ENCODE data around the gene NTMT1.
"Not testable (repeated sequence)": the region's sequence is repeated elsewhere in the genome, so short reads cannot be mapped to it uniquely, and the experiment has no call there.

NTMT1 gene, protein sequence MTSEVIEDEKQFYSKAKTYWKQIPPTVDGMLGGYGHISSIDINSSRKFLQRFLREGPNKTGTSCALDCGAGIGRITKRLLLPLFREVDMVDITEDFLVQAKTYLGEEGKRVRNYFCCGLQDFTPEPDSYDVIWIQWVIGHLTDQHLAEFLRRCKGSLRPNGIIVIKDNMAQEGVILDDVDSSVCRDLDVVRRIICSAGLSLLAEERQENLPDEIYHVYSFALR

DNA sequence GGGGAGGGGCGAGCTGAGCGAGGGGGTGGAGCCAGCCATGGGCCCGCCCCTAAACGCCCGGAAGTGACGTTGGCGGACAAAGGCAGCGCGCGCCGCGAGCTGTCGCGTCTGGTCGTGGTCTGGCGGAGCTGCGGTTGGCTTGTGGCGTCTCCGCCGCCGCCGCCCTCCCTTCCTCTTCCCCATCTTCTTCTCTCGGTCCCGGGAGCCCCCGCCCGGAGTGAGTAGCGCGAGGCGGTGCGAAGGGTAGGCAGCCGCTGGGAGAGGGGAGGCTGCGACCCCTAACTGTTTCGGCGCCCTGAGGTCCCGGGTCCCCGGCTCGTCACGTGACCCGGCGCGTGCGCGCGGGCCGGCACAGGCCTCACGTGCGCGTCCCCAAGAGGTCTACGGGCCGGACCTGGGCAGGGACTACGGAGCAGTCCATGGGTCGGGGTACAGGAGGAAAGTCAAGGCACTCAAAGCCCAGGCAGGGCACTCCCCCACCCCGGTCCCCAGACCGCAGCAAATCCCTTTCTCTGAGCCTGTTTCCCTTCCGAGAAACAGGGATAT is at the start of gene NTMT1:
Gene NTMT1 (plus strand): TSS at position 85 of the 546 bp plus-strand sequence. CDS start 6,541 bp downstream, outside the sequence.
- DNase-seq, result peak; percentile 69

GRCh38 chr9:129576546-129577543 is 49.1 kb upstream of the NTMT1 start:
- DNase-seq, result no peak

DNA sequence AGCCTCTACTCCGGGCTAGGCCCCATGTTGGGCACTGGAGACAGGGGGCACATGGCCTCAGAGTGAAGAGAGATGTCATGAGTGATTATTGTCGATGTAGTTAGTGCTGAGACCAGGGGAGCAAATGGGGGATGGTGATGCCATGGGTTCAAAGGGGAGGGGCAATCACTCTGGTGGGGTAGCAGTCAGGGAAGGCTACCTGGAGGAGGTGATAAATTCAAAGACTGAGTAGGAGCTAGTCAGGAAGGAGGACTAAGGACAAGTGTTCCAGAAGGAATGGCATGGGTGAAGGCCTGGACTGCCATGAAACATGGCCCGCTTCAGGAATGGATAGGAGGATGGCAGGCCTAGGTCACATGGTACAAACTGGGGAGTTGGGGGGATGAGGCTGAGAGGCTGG is 46.7 kb upstream of the NTMT1 start:
- no peak for DNase-seq

DNA sequence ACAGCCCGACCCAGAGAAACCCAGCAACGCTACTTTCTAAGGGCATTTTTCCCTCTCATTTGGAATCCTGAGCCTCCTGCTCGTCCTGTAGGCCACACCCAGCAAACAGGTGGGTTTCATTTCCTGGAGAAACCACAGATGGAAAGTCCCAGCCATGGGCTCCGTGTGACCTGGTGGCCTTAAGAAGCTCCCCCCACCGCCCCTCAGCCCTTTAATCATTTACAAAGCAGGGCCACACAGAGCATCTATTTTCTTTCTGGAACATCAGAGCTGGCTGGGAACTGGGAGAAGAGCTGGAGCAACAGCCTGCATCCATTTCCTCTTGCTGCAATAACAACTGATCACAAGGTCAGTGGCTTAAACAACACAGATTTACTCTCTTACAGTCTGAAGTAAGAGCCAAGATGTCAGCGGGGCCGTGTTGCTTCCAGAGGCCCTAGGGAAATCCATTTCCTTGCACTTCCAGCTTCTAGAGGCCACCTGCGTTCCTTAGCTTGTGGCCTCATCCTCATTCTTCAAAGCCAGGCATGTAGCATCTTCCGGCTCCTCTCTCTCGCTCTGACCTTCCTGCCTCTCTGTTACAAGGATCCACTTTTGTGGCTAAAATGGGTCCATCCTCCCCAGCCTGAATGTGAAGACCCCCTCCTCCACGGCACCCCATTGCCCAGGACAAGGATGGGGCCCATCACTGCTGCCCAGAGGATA is 45.6 kb upstream of the NTMT1 start:
- no peak for DNase-seq

- DNase-seq, result no peak
Measured at GRCh38 chr9:129581505-129582189, 44.3 kb upstream of the NTMT1 start.

DNA sequence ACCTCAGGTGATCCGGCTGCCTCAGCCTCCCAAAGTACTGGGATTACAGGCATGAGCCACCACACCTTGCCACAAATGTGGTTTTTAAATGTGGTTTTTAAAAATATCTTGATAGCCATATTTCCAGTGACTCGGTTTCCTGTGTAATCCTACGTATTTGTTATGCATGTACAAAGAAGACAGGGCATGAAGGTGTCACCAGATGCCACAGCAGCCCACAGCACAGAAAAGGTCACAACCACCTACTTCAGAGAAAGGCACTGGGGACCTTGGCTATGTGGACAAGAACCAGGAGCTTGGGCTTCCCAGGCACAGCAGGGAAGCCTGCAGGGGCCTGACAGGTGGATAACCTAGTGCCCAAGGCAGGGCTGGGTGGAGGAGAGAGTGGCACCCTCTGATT is 43.1 kb upstream of the NTMT1 start:
- no peak for DNase-seq

DNA sequence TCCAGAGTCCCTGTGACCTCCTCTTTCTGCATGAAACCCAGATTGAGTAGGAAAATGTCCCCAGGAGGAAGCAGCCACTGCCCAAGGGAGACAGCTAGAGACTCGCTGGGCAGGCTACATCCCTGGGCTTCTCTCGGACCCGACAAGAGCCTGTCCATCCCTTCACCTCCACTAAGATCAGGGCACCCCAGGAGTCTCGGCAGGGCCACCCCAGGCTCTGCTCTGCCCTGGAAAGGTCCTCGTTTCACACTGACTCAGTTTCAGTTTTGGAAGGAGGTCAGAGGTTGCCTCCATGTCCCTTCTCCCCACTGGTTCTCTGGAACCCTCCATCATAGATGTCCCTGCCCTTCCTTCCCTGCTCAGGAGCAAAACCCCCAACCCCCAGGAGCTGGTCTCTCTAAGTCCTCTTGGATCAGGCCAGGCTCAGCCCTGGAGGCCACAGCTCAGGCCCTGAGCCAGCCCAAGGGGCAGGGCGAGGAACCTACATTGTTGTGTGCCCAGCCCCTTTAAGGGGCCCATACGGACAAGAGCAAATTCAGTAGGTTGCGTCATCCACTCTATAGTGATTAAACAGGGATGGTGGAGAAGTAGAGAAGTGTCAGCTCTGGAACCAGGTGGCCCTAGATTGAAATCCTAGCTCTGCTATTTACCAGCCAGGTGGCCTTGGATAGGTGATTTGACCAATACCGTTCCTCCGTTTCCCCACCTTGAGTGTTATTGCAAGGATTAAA is 42.5 kb upstream of the NTMT1 start:
- no peak for DNase-seq

- DNase-seq, result peak; percentile 64
Measured at GRCh38 chr9:129584136-129584535, 41.8 kb upstream of the NTMT1 start.

GRCh38 chr9:129585352-129585751 is 40.6 kb upstream of the NTMT1 start:
- no peak for DNase-seq

DNA sequence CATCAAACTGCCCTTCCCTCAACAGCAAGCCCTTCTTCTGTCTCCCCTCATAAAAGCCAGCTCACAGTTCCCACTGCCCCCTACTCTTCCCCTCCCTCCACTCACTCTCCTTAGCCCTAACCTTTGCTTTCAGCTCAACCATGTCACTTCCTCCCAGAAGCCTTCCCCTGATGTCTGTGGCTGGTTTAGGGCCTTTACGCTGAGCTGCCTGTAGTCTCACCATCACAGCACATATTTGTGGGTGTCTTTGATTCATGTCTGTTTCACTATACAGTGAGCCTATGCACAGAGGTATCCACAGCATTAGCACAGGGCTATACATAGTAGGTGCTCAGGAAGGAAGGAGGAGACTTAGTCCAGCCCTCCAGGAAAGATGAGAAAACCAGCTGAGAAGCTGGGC is 39.7 kb upstream of the NTMT1 start:
- no peak for DNase-seq

DNA sequence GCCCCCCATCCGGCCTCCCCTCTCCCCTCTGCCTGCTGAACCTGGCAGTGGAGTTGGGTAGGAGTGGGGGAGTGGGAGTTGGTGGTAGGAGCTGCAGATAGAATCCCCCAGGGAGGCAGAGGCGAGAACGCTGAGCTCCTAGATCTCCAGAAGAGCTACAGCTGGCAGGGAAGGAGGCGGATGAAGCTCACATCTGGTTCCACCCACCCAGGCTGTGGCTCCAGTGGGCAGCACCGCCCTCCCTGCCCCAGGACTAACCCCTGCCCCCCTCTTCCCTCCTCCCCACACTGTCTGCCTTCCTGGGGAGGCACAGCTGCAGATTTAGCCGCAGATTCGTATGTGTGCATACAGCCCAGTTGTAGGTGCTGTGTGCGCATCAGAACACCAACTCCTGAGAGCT is 39.3 kb upstream of the NTMT1 start:
- no peak for DNase-seq

- no peak for DNase-seq
Measured at GRCh38 chr9:129587487-129588262, 38.3 kb upstream of the NTMT1 start.

DNA sequence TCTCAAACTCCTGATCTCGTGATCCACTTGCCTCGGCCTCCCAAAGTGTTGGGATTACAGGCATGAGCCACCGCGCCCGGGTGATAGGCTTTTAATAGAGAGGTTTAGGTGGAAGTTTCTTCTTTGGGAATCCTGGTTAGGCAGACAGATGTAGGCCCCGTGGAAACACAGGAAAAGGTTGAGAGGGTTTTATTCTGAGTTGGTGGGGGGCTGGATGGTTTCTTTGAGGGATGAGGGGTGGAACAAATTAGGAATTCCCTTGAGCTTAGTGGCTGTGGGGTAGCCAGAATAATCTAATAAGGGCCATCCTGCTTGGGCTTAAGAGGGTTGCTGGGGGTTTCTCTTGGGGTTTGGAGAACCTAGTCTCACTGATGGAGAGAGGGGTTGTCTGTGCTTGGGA is 35.5 kb upstream of the NTMT1 start:
- no peak for DNase-seq

DNA sequence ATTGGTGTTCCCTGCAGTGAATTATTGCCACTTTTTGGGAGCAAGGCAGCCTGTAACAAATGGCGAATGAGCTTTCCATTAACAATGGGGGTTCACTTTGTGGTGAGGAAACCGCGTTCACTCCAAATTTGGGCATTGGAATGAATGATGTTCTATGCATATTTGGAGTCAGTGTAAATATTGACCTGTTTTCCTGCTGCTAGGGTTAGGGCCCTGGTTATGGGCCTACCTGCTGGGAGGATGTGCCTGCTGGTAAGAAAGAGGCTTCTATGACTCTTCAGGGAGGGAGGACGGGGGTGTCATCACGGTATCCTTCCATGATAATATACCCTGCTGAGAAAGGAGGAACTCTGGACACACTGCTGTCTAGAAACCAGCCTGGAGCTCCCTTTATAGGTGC is 34.0 kb upstream of the NTMT1 start:
- DNase-seq, result no peak

DNA sequence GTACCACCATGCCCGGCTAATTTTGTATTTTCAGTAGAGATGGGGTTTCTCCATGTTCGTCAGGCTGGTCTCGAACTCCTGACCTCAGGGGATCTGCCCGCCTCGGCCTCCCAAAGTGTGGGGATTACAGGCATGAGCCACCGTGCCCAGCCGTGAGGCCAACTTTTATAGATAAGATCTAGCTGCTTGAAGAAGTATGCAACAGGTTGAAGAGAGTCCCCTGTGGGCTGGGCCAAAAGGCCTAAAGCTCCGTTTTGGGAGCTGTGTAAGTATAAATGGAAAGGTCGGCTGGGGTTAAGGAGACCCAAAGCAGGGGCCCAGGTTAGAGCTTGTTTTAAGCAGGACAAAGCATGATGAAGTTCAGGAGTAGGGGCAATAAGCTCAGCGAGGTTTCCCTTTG is 33.2 kb upstream of the NTMT1 start:
- DNase-seq, result not testable (repeated sequence)

GRCh38 chr9:129594632-129595031 is 31.3 kb upstream of the NTMT1 start:
- no peak for DNase-seq

- DNase-seq, result peak; percentile 54
Measured at GRCh38 chr9:129595311-129595741, 30.6 kb upstream of the NTMT1 start.

DNA sequence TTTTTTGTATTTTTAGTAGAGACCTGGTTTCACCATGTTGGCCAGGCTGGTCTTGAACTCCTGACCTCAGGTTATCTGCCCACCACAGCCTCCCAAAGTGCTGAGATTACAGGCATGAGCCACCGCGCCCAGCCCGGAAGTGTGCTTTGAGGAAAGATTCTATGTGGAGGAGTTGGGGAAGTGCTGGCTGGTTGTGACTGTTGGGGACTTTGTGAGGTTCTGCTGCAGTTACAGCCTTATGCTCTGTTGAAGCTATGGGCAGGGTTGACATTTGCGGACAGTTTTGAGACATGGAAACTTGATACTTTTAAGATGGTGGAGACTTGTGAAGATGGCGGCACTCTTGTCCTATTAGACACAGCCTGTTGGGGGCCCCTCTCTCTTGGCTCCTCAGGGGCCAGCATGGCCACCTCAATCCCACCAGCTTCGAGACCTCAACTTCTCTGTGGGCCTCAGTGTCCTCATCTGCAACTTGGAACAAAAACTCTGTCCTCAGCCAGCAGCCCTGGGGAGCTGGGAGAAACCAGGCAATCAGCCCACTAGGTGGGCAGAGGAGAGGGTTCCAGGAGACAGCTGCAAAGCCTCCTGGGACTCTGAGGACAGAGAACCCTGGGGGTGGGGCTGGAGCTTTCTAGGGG is 29.9 kb upstream of the NTMT1 start:
- DNase-seq, result no peak

GRCh38 chr9:129596541-129597331 is 29.2 kb upstream of the NTMT1 start:
- peak; percentile 74 for DNase-seq

All from HCEC 1CT (cell line).